ENCODE results near the gene HOGA1.

Gene HOGA1

DNA sequence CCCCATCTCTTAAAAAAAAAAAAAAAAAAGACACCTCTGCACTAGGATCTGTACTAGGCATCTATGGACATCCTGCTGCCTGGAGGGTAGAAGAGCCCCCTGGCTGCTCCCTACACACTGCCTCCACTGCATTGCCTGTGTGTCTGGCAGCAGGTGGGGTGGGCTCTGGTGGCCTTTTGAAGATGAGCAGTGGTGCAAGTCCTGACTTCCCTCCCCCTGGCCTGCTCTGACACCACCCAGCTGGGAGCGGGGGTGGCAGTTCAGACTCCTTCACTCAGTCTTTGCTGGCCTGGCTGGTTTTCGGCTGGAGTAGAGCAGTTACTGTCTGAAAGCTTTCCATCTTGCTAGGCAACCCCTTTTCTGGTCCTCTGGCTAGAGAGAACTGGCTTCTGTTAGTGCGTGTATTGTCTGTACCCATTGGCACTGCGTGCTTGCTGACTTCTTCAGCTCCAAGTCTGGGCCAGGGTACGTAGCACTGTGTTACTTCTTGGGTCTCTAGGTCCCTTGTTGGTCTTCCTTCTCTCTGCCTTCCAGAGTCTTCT lies 23.0 kb downstream of the HOGA1 start:
- Histone ChIP-seq H3K4me3 (ENCODE audit: low read length) (no peak overlapping the region), H3K27ac (ENCODE audit: low read length) (no peak overlapping the region), H3K36me3 (ENCODE audit: insufficient read depth, low read depth, low read length) (no peaks in the 10 kb centered on the region), H3K9ac (ENCODE audit: low read depth, low read length) (no peak overlapping the region), H3K27me3 (ENCODE audit: insufficient read depth, low read length) (no peaks in the 10 kb centered on the region), H3K4me1 (ENCODE audit: insufficient read depth, low read length) (no peaks in the 10 kb centered on the region; the same call in 1 of the 2 replicates), H3K9me3 (ENCODE audit: insufficient read depth, low read depth, low read length) (no peaks in the 10 kb centered on the region)

DNA sequence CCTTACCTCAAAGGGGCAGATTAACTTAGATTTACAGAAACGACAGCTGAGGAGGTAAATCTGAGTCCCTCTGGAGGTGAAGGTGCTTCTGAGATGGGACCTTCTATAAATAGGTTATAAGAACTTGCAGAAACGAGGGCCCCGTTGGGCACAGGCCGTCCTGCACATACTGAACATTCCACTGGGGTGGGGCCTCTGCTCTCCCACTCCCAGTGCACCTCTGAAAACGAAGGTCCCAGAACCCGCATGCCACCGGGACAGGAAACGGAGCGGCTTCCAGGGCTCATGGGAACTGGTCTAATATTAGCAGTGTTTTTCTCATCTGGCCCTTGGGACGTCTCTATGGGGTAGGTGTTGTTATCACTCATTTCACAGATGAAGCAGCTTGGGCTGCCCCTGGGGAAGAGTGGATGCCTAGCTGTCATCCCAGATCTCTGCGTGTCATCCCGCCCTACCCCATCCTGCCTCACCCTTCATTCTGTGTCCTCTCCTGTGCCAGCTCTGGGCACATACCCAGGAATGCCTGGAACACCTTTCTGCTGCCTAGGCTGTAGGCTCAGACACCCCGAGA lies 24.9 kb downstream of the HOGA1 start:
- Histone ChIP-seq H3K4me3 (ENCODE audit: low read length) (no peak overlapping the region), H3K9ac (ENCODE audit: low read depth, low read length) (no peak overlapping the region), H3K4me1 (ENCODE audit: insufficient read depth, low read length) (no peaks in the 10 kb centered on the region; the same call in 1 of the 2 replicates), H3K9me3 (ENCODE audit: insufficient read depth, low read depth, low read length) (no peaks in the 10 kb centered on the region), H3K36me3 (ENCODE audit: insufficient read depth, low read depth, low read length) (no peaks in the 10 kb centered on the region), H3K27ac (ENCODE audit: low read length) (no peak overlapping the region), H3K27me3 (ENCODE audit: insufficient read depth, low read length) (no peaks in the 10 kb centered on the region)

DNA sequence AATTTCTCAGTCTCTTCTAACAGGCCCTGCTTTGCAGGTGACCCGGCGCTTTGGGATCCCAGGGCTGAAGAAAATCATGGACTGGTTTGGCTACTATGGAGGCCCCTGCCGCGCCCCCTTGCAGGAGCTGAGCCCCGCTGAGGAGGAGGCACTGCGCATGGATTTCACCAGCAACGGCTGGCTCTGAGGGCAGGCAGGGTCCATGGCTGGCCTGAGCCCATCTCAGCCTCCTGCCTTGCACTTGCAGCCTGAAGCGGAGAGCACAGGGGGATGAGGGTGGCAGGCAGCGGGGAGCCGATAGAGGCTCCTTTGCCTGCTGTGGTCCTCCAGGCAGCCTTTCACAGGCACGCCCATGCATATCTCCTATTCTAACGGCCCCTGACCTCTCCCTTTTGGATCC lies 27.3 kb downstream of the HOGA1 start:
- Histone ChIP-seq H3K36me3 (ENCODE audit: insufficient read depth, low read depth, low read length) (peaks cover 1% of the 10 kb centered on the region; the same call in 1 of the 2 replicates), H3K4me1 (ENCODE audit: insufficient read depth, low read length) (no peaks in the 10 kb centered on the region; the same call in 1 of the 2 replicates), H3K9ac (ENCODE audit: low read depth, low read length) (no peak overlapping the region), H3K4me3 (ENCODE audit: low read length) (no peak overlapping the region), H3K27me3 (ENCODE audit: insufficient read depth, low read length) (no peaks in the 10 kb centered on the region), H3K27ac (ENCODE audit: low read length) (no peak overlapping the region), H3K9me3 (ENCODE audit: insufficient read depth, low read depth, low read length) (no peaks in the 10 kb centered on the region)

GRCh38 chr10:97612386-97612785 lies 28.2 kb downstream of the HOGA1 start:
- H3K9ac ChIP-seq (ENCODE audit: low read depth, low read length) = no peak overlapping the region
- H3K9me3 ChIP-seq (ENCODE audit: insufficient read depth, low read depth, low read length) = no peaks in the 10 kb centered on the region
- no peaks in the 10 kb centered on the region; the same call in 1 of the 2 replicates for H3K4me1 ChIP-seq (ENCODE audit: insufficient read depth, low read length)
- no peak overlapping the region for H3K4me3 ChIP-seq (ENCODE audit: low read length)
- H3K36me3 ChIP-seq (ENCODE audit: insufficient read depth, low read depth, low read length) = peaks cover 5% of the 10 kb centered on the region; the same call in 1 of the 2 replicates
- no peak overlapping the region for H3K27ac ChIP-seq (ENCODE audit: low read length)
- no peaks in the 10 kb centered on the region for H3K27me3 ChIP-seq (ENCODE audit: insufficient read depth, low read length)

DNA sequence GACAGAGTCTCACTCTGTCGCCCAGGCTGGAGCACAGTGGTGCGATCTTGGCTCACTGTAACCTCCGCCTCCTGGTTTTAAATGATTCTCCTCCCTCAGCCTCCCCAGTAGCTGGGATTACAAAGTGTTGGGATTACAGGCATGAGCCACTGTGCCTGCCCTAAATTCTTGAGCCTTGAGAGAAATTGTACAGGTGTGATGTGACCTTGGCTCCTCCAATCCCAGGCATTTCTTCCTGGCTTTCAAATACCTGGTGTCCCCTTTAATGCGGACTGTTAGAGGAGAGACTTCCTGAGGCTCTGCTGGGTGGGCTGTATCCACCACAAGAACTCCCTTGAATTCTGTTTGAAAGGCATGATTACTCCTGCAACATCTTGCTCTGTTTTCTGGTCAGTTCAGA lies 34.1 kb downstream of the HOGA1 start:
- Histone ChIP-seq H3K4me3 (ENCODE audit: low read length) (no peak overlapping the region), H3K4me1 (ENCODE audit: insufficient read depth, low read length) (no peaks in the 10 kb centered on the region), H3K9me3 (ENCODE audit: insufficient read depth, low read depth, low read length) (no peaks in the 10 kb centered on the region), H3K27me3 (ENCODE audit: insufficient read depth, low read length) (no peaks in the 10 kb centered on the region), H3K27ac (ENCODE audit: low read length) (no peak overlapping the region), H3K9ac (ENCODE audit: low read depth, low read length) (no peak overlapping the region), H3K36me3 (ENCODE audit: insufficient read depth, low read depth, low read length) (peaks cover 5% of the 10 kb centered on the region; the same call in 1 of the 2 replicates)

DNA sequence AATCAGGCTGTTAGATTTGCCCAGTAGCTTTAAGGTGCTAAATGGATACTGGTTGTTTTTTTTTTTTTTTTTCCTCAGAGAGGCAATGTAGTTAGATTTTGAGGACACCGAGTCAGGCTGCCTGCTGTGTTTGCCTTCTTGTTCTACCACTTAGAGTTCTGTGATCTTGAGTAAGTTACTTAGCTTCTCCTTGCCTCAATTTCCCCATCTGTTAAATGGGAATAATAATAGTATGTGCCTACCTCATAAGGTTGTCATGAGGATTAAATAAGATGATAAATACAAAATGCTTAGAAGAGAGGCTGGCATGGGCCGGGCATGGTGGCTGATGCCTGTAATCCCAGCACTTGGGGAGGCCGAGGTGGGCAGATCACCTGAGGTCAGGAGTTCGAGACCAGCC lies 34.5 kb downstream of the HOGA1 start:
- Histone ChIP-seq H3K27me3 (ENCODE audit: insufficient read depth, low read length) (no peaks in the 10 kb centered on the region), H3K9ac (ENCODE audit: low read depth, low read length) (no peak overlapping the region), H3K36me3 (ENCODE audit: insufficient read depth, low read depth, low read length) (peaks cover 5% of the 10 kb centered on the region; the same call in 1 of the 2 replicates), H3K9me3 (ENCODE audit: insufficient read depth, low read depth, low read length) (no peaks in the 10 kb centered on the region), H3K27ac (ENCODE audit: low read length) (no peak overlapping the region), H3K4me3 (ENCODE audit: low read length) (no peak overlapping the region), H3K4me1 (ENCODE audit: insufficient read depth, low read length) (no peaks in the 10 kb centered on the region)

DNA sequence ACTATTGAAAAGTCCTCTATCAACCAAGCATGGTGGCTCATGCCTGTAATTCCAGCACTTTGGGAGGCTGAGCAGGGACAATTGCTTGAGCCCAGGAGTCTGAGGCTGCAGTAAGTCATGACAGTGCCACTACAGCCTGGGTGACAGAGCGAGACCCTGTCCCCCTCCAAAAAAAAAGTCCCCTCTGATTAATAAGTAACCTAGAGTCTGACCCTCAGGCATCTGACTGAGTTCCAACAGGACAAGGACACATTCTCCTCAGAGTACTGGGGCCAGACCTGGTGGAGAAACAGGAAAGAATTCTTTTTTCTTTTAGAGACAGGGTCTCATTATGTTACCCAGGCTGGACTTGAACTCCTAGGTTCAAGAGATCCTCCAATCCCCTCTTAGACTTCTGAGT lies 39.1 kb downstream of the HOGA1 start:
- no peak overlapping the region for H3K4me3 ChIP-seq (ENCODE audit: low read length)
- no peak overlapping the region for H3K9ac ChIP-seq (ENCODE audit: low read depth, low read length)
- no peaks in the 10 kb centered on the region for H3K9me3 ChIP-seq (ENCODE audit: insufficient read depth, low read depth, low read length)
- no peaks in the 10 kb centered on the region for H3K36me3 ChIP-seq (ENCODE audit: insufficient read depth, low read depth, low read length)
- H3K27ac ChIP-seq (ENCODE audit: low read length) = no peak overlapping the region
- no peaks in the 10 kb centered on the region for H3K27me3 ChIP-seq (ENCODE audit: insufficient read depth, low read length)
- H3K4me1 ChIP-seq (ENCODE audit: insufficient read depth, low read length) = no peaks in the 10 kb centered on the region

DNA sequence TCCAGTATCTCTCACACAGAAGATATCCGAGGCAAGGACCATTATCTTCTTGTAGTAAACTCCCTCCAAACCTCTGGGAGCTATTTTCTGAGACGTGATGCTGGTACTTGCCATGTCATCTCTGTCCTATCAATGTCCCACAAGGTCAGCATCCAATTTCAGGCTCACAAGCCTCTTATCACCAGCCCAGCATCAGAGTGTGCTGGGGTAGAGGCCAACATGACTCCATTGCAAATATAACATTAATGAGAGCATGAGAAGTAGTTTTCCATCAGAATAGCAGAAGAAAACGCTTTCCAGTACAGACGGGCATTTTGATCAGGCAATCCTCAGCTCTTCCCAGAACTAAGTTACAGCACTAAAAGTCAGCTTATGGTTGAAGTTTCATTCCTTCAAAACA lies 43.5 kb downstream of the HOGA1 start:
- Histone ChIP-seq H3K4me3 (ENCODE audit: low read length) (no peak overlapping the region), H3K27ac (ENCODE audit: low read length) (no peak overlapping the region), H3K9ac (ENCODE audit: low read depth, low read length) (no peak overlapping the region), H3K4me1 (ENCODE audit: insufficient read depth, low read length) (no peaks in the 10 kb centered on the region), H3K9me3 (ENCODE audit: insufficient read depth, low read depth, low read length) (no peaks in the 10 kb centered on the region), H3K36me3 (ENCODE audit: insufficient read depth, low read depth, low read length) (no peaks in the 10 kb centered on the region), H3K27me3 (ENCODE audit: insufficient read depth, low read length) (no peaks in the 10 kb centered on the region)

DNA sequence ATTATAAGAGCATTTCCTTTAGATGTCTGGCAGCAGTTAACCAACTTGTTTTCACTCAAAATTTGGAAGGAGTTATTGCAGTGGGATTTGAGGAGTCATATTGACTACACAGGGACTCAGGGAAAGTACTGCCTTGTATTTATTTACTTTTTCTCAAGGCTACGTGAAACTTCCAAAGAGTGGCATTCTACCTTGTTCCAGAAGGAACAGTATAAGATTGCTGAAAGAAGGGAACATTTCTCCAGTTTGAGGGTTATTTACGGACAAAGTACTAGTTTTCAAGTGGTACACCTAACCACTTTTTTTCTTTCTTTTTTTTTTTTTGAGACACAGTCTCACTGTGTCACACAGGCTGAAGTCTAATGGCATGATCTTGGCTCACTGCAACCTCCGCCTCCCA lies 44.0 kb downstream of the HOGA1 start:
- H3K4me3 ChIP-seq (ENCODE audit: low read length) = no peak overlapping the region
- no peak overlapping the region for H3K27ac ChIP-seq (ENCODE audit: low read length)
- H3K9ac ChIP-seq (ENCODE audit: low read depth, low read length) = no peak overlapping the region
- H3K27me3 ChIP-seq (ENCODE audit: insufficient read depth, low read length) = no peaks in the 10 kb centered on the region
- no peaks in the 10 kb centered on the region for H3K36me3 ChIP-seq (ENCODE audit: insufficient read depth, low read depth, low read length)
- no peaks in the 10 kb centered on the region for H3K9me3 ChIP-seq (ENCODE audit: insufficient read depth, low read depth, low read length)
- no peaks in the 10 kb centered on the region for H3K4me1 ChIP-seq (ENCODE audit: insufficient read depth, low read length)

GRCh38 chr10:97629289-97629688 lies 45.1 kb downstream of the HOGA1 start:
- Histone ChIP-seq H3K27me3 (ENCODE audit: insufficient read depth, low read length) (no peaks in the 10 kb centered on the region), H3K27ac (ENCODE audit: low read length) (no peak overlapping the region), H3K4me3 (ENCODE audit: low read length) (no peak overlapping the region), H3K9ac (ENCODE audit: low read depth, low read length) (no peak overlapping the region), H3K9me3 (ENCODE audit: insufficient read depth, low read depth, low read length) (no peaks in the 10 kb centered on the region), H3K4me1 (ENCODE audit: insufficient read depth, low read length) (0 out of 2 replicates have a peak, but pooled peaks cover 3% of the 10 kb centered on the region), H3K36me3 (ENCODE audit: insufficient read depth, low read depth, low read length) (no peaks in the 10 kb centered on the region)

DNA sequence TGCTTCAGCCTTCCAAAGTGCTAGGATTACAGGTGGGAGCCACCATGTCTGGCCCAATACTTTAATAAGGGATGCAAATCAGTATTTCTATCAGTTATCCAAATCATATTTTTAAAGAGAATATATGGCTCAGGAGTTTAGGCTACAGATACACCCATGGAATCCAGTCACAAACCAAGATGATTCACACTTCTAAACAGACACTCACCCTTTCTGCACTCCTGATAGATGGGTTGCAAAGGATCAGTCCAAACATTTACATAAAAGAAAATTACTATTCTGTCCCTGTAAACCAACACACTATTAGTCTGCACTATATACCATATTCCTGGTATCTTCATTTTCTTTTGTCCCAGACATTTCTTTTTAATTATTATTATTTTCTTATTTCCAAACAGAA lies 46.9 kb downstream of the HOGA1 start:
- H3K27me3 ChIP-seq (ENCODE audit: insufficient read depth, low read length) = no peaks in the 10 kb centered on the region
- H3K36me3 ChIP-seq (ENCODE audit: insufficient read depth, low read depth, low read length) = no peaks in the 10 kb centered on the region
- no peak overlapping the region for H3K4me3 ChIP-seq (ENCODE audit: low read length)
- no peak overlapping the region for H3K9ac ChIP-seq (ENCODE audit: low read depth, low read length)
- H3K4me1 ChIP-seq (ENCODE audit: insufficient read depth, low read length) = 0 out of 2 replicates have a peak, but pooled peaks cover 3% of the 10 kb centered on the region
- H3K9me3 ChIP-seq (ENCODE audit: insufficient read depth, low read depth, low read length) = no peaks in the 10 kb centered on the region
- H3K27ac ChIP-seq (ENCODE audit: low read length) = no peak overlapping the region

Data from iPS-20b (cell line).